HG03159 (cell line): ENCODE measurements around the gene DLGAP1.
"Not testable (repeated sequence)": the region's sequence is repeated elsewhere in the genome, so short reads cannot be mapped to it uniquely, and the experiment has no call there.

Experiments used
- ATAC-seq: cut with Tn5 transposase; IDR thresholded peaks from one replicate; pipeline ENCODE4 v1.9.1; 2021; ENCODE audit warnings: mild to moderate bottlenecking, moderate library complexity; ENCODE audit not compliant: unreplicated experiment

DLGAP1 gene

DNA sequence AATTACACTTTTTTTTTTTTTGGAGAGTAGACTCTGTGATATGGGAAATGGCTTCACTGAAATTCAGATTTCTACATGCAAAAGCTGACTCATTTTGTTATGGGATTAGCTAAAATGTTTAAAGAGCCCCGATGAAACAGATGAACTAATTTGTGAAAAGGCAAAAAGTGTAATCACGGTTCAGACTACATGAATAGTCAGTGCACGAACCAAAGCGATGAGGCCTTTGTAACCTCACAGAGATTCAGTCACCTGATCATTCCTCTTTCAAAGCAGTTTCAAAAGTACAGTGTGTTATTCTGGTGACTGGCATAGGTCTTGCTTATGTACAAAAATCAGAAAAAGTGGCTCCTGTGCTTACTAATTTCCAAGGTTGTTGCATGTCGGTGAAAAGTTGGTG lies 960.5 kb downstream of the DLGAP1 start:
- no peak for ATAC-seq

GRCh38 chr18:3494245-3494526 lies 960.9 kb downstream of the DLGAP1 start:
- ATAC-seq: no peak

- no peak for ATAC-seq
Observed at GRCh38 chr18:3493501-3494244, 961.4 kb downstream of the DLGAP1 start.

- no peak for ATAC-seq
Observed at GRCh38 chr18:3492721-3493120, 962.4 kb downstream of the DLGAP1 start.

DNA sequence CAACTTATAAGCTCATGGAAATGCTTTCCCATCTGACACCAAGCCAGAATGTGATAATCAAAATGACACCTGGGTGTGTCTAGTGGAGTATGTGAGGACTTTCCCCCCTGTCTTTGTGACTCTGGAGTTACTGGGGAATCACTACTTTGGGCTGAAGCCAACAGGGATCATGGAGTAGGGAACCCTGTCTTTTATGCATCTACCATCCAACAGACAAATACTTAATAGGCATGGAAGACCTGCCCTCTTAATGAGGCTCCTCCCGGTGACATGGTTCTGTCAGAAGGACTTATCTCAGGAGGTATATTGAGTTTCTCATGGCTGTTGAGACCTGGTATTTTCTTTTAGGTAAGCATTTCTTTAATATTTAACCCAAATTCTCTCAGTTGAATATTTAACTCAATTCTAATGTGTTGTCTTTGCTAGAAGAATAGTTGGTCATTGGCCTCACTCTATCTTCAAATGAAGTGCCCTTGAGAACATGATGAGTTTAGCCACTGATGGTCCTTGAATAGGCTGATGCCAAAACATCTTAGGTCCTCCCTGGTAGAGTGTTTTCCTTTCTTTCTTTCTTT lies 963.0 kb downstream of the DLGAP1 start:
- ATAC-seq: no peak

DNA sequence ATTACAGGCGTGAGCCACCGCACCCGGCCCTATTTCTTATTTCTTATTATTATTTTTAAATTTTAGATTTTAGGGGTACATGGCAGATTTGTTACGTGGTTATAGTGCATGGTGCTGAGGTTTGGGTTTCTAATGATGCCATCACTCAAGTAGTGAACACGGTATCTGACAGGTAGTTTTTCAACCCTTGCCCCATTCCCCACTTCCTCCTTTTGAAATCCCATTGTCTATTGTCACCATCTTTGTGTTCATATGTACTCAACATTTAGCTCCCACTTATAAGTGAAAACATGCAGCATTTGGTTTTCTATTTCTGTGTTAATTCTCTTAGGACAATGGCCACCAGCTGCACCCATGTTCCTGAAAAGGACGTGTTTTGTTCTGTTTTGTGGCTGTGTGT lies 965.6 kb downstream of the DLGAP1 start:
- no peak for ATAC-seq

DNA sequence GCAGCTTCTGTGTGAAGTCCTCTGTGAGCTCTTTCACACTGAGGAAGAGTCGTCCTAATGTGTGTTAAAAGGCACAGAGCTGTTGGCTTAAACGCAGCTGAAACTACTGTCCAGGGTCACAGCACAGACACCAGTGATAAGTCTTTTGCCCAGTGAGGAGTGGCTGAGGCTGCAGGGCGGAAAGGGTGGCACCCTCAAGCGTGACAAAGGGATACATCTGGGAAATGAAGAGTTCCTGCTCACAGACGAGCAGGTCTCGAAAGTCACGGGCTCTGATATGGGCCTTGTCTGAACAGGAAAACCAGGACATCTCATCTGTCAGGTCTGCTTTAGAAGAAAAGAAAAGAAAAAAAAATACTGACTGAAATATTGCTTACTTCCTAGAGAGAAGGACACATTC lies 968.6 kb downstream of the DLGAP1 start:
- ATAC-seq: no peak

DNA sequence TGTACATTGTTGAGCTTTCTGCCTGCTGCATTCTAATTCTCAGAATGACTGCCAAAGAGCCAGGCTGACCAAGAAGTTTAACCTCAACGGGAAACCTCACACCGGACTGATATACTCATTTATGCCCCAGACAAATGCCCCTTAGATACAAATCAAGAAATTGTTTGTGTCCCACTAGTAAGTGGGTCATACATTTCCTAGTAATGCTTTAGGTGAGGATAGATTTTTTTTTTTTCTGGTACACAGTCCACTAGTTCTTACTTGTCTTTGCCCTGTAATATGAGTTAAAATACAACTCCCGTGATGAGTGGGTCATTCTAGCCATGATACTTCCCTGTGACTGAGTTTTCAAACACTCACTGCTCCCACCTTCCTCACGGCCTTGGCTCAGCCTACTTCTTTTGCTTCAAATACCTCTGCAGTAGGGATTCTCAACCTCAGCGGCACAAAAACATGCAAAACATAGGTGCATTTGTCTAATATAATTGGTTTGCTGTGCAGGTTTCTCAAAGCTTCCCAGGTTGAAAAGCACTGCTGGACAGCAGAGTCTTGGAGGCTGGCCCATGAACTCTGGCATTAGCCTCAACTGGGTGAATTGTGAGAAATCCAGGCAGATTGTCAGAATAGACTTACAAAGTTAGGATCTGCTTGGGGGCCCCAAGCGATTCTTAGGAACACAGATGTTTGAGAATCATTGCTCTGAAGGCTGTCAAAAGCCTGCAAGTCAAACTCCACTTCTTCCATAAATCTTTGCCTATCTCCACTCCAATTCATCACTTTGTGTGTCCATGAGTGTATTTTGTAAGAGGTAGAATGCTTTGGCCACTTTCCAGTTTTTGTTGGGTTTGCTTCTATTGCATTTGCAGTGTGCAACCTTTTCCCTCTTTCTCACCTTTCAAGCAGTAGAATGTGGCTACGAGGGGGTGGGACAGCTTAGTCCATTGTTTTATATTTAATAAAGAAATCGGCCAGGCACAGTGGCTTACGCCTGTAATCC lies 969.7 kb downstream of the DLGAP1 start:
- no peak for ATAC-seq

- no peak for ATAC-seq
Observed at GRCh38 chr18:3482258-3482657, 972.8 kb downstream of the DLGAP1 start.

DNA sequence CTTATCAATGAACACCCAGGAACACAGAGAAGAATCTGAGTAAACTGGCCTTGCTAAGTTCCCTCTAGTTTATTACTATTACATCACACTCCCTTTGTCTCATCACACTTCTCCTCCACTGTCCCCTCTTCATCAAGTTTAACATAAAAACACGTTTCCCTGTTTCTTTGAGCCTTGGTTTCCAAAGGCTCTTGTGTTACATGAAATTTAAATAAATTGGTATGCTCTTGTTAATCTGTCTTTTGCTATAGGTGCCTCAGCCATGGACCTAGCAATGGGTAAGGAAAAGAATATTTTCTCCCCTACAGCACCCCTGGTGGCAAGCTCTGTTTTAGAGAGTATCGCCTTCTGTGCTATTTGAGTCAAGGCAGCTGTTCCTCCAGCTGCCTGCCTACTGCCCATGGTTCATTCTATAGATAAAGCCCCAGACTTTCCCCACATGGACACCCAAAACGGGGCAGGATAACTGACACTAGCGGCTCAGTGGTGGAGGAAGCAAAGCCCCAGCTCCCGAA lies 973.4 kb downstream of the DLGAP1 start:
- ATAC-seq: no peak

GRCh38 chr18:3480827-3481573 lies 974.1 kb downstream of the DLGAP1 start:
- no peak for ATAC-seq

GRCh38 chr18:3479978-3480509 lies 975.1 kb downstream of the DLGAP1 start:
- ATAC-seq: no peak

DNA sequence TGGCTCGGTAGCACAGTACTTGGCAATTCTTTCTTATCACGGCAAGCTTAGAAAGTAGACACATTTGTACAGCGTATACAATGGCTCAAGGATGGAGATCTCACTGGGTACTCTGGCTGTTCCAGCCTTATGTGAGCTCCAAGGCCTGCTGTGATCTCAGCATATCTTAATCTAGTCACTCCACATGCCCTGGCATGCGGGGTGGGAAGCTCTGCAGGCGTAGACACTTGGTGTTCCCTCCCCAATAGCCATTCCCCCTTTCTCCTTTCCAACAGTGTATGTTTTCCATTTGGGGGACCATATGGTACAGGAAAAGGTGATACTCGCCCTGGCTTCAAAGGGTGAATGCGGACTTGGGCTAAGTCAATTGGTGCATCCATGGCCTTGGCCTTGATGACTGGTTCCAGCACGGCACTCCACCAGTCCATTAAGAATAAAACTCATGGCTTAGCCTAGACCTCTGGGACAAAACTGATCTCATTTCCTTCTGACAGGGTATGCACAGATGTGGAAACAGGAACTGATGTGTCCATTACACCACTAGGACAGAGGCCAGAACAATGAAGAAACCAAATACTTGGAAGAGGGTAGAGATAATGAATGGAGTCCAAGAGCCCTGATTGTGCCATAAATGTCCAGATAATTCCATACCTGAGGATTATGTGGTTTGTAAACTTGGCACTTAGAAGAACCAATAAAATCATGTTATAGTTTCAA lies 976.7 kb downstream of the DLGAP1 start:
- ATAC-seq: no peak

DNA sequence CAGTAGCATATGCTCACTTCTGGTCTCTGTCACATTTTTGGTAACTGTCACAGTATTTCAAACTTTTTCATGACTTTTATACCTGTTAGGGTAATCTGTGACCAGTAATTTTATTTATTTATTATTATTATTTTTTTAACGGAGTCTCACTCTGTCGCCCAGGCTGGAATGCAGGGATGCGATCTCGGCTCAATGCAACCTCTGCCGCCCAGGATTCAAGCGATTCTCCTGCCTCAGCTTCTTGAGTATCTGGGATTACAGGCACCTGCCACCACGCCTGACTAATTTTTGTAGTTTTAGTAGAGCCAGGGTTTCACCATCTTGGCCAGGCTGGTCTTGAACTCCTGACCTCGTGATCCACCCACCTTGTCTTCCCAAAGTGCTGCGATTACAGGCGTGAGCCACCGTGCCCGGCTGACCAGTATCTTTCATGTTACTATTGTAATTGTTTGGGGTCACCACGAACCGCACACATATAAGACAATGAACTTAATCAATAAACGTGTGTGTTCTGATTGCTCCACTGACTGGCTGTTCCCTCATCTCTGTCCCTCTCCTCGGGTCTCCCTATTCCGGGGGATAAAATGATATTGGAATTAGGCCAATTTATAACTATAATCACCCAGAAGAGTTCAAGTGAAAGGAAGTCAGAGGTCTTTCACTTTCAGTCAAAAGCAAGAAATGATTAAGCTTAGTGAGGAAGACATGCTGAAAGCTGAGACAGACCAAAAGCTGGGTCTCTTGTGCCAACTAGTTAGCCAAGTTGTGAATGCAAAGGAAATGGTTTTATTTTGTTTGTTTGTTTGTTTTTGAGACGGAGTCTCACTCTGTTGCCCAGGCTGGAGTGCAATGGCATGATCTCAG lies 982.2 kb downstream of the DLGAP1 start:
- ATAC-seq: peak; percentile 89

- ATAC-seq: not testable (repeated sequence)
Observed at GRCh38 chr18:3472121-3472520, 983.0 kb downstream of the DLGAP1 start.

GRCh38 chr18:3471141-3471648 lies 983.9 kb downstream of the DLGAP1 start:
- no peak for ATAC-seq

DNA sequence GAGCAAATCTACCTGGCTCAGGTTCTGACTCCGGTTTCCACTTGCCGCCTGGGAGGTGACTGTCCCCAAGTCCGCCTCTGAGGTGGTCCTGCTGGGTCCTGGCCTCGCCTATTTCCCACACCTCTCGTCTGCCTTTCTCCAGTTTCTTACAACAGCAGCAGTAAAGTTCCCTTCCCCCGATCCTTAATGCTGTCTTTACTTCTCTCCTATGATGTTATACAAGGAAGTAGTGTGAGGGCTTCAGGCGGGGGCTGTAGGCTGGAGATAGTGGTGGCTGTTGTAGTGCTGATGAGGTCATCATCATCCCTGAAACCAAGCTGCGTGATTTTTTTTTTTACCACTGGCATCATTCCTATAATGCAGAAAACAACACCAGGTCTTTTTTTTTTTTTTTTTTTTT lies 986.3 kb downstream of the DLGAP1 start:
- ATAC-seq: no peak

GRCh38 chr18:3468066-3468705 lies 986.9 kb downstream of the DLGAP1 start:
- ATAC-seq: no peak
